ENCODE measurements around the gene FKBP1B. TPM values are rescaled to one million over a fixed set of nuclear protein-coding genes. Genes with fewer than 3 reads are reported as not detected.

The FKBP1B gene
- total and polyA plus RNA-seq, 10 donors, result 2.4 to 5.1 (median 3.5) TPM

GRCh38 chr2:24022975-24023575 lies 26.5 kb upstream of the FKBP1B start:
- Histone ChIP-seq H3K4me1 (no peaks in the 10 kb centered on the region), H3K36me3 (peaks cover 0 to 67% (median 29%) of the 10 kb centered on the region in 6 donors), H3K27ac (no peak overlapping the region), H3K9me3 (no peaks in the 10 kb centered on the region), H3K4me3 (no peak overlapping the region), H3K27me3 (replicated peaks in 1 of 7) (no peaks in the 10 kb centered on the region)
- DNase-seq, result no peak
- TF ChIP-seq POLR2A (IDR thresholded peaks at IDR 0.05), result no peak
- TF ChIP-seq POLR2AphosphoS5 (IDR thresholded peaks at IDR 0.05), result no peak
- TF ChIP-seq, protein P1, sequence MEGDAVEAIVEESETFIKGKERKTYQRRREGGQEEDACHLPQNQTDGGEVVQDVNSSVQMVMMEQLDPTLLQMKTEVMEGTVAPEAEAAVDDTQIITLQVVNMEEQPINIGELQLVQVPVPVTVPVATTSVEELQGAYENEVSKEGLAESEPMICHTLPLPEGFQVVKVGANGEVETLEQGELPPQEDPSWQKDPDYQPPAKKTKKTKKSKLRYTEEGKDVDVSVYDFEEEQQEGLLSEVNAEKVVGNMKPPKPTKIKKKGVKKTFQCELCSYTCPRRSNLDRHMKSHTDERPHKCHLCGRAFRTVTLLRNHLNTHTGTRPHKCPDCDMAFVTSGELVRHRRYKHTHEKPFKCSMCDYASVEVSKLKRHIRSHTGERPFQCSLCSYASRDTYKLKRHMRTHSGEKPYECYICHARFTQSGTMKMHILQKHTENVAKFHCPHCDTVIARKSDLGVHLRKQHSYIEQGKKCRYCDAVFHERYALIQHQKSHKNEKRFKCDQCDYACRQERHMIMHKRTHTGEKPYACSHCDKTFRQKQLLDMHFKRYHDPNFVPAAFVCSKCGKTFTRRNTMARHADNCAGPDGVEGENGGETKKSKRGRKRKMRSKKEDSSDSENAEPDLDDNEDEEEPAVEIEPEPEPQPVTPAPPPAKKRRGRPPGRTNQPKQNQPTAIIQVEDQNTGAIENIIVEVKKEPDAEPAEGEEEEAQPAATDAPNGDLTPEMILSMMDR (IDR thresholded peaks at IDR 0.05 in 8 of 11, conservative IDR thresholded peaks at IDR 0.05 in 3 of 11), result no peak
- intact Hi-C loops (cut with DNase I; ENCODE audit: low total_unique reads), result no loop called here
- 84 to 94% (median 90%) methylated on average over 13 to 16 of the region's 16 CpGs for WGBS, 5 donors

DNA sequence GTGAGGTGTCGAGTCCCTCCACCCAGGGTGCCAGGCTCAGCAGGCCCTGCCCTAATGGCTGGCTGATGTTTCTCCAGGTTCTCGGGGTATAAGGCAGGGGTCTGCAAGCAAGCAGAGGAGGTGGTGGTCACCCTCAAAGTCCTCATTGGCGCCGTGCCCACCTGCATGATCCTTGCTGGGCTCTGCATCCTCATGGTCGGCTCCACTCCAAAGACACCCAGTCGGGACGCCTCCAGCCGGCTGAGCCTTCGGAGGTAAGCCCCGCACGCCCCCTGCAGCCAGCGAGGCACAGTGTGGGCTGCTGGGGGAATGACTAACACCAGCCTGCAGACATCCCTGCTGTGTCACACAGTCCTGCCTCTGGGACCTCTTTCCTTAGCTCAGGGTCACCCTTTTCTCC lies 25.5 kb upstream of the FKBP1B start:
- Histone ChIP-seq H3K4me1 (no peaks in the 10 kb centered on the region), H3K4me3 (no peak overlapping the region), H3K36me3 (peaks cover 0 to 76% (median 32%) of the 10 kb centered on the region in 6 donors), H3K27me3 (replicated peaks in 1 of 7) (no peaks in the 10 kb centered on the region), H3K9me3 (no peaks in the 10 kb centered on the region), H3K27ac (no peak overlapping the region)
- WGBS, 5 donors, result 76 to 89% (median 86%) methylated on average over 3 to 12 of the region's 12 CpGs
- no peak for DNase-seq
- intact Hi-C loops (cut with DNase I; ENCODE audit: low total_unique reads), result no loop called here
- TF ChIP-seq POLR2A (IDR thresholded peaks at IDR 0.05), result no peak
- TF ChIP-seq POLR2AphosphoS5 (IDR thresholded peaks at IDR 0.05), result no peak
- TF ChIP-seq, protein P1 (IDR thresholded peaks at IDR 0.05 in 8 of 11, conservative IDR thresholded peaks at IDR 0.05 in 3 of 11), result no peak

GRCh38 chr2:24024996-24025663 lies 24.4 kb upstream of the FKBP1B start:
- H3K4me3 ChIP-seq, result no peak overlapping the region
- H3K36me3 ChIP-seq, result peaks cover 0 to 87% (median 43%) of the 10 kb centered on the region in 6 donors
- DNase-seq, result no peak
- H3K27me3 ChIP-seq (replicated peaks in 1 of 7), result no peaks in the 10 kb centered on the region
- no peak for TF ChIP-seq POLR2AphosphoS5 (IDR thresholded peaks at IDR 0.05)
- no peak for TF ChIP-seq POLR2A (IDR thresholded peaks at IDR 0.05)
- TF ChIP-seq, protein P1 (IDR thresholded peaks at IDR 0.05 in 8 of 11, conservative IDR thresholded peaks at IDR 0.05 in 3 of 11), result no peak
- 93 to 99% (median 95%) methylated on average over 14 to 17 of the region's 17 CpGs for WGBS, 5 donors
- intact Hi-C loops (cut with DNase I; ENCODE audit: low total_unique reads), result no loop called here
- no peak overlapping the region for H3K27ac ChIP-seq
- no peaks in the 10 kb centered on the region for H3K4me1 ChIP-seq
- no peaks in the 10 kb centered on the region for H3K9me3 ChIP-seq

- Histone ChIP-seq H3K4me3 (no peak overlapping the region), H3K9me3 (no peaks in the 10 kb centered on the region), H3K36me3 (peaks cover 0 to 98% (median 54%) of the 10 kb centered on the region in 6 donors), H3K27me3 (replicated peaks in 1 of 7) (no peaks in the 10 kb centered on the region), H3K27ac (no peak overlapping the region), H3K4me1 (no peaks in the 10 kb centered on the region)
- intact Hi-C loops (cut with DNase I; ENCODE audit: low total_unique reads), result no loop called here
- no peak for TF ChIP-seq POLR2A (IDR thresholded peaks at IDR 0.05)
- TF ChIP-seq, protein P1 (IDR thresholded peaks at IDR 0.05 in 8 of 11, conservative IDR thresholded peaks at IDR 0.05 in 3 of 11), result no peak
- no peak for TF ChIP-seq POLR2AphosphoS5 (IDR thresholded peaks at IDR 0.05)
- no peak for DNase-seq
- 68 to 84% (median 79%) methylated on average over 2 of the region's 2 CpGs for WGBS, 5 donors
Measured at GRCh38 chr2:24026233-24026632, 23.3 kb upstream of the FKBP1B start.

Measured in spleen (tissue), 11 donors.